Stimulated activated CD8-positive, alpha-beta memory T cell treated with anti-CD3 and anti-CD28 coated beads, Interleukin-15, amount 100 ng/mL, for 24 hours (primary cell): Measurements from ENCODE around the gene HRH3.

Source experiments
- DNase-seq: peaks from one replicate; pipeline ENCODE4 v3.0.0-alpha.2; 2020; ENCODE audit warnings: low read depth

HRH3 gene

GRCh38 chr20:62229667-62230066, 9.6 kb upstream of the HRH3 start:
- no peak for DNase-seq

- DNase-seq = no peak
Measured at GRCh38 chr20:62228982-62229545, 9.0 kb upstream of the HRH3 start.

GRCh38 chr20:62227977-62228958, 8.2 kb upstream of the HRH3 start:
- no peak for DNase-seq

GRCh38 chr20:62227591-62227976, 7.5 kb upstream of the HRH3 start:
- DNase-seq = no peak

GRCh38 chr20:62226707-62227590, 6.9 kb upstream of the HRH3 start:
- no peak for DNase-seq

- no peak for DNase-seq
Measured at GRCh38 chr20:62225820-62226635, 6.0 kb upstream of the HRH3 start.

GRCh38 chr20:62225026-62225425, 4.9 kb upstream of the HRH3 start:
- DNase-seq = no peak

- DNase-seq = no peak
Measured at GRCh38 chr20:62224113-62224855, 4.2 kb upstream of the HRH3 start.

- DNase-seq = no peak
Measured at GRCh38 chr20:62223571-62223970, 3.5 kb upstream of the HRH3 start.

GRCh38 chr20:62222972-62223371, 2.9 kb upstream of the HRH3 start:
- no peak for DNase-seq

- DNase-seq = no peak
Measured at GRCh38 chr20:62222266-62222850, 2.3 kb upstream of the HRH3 start.

GRCh38 chr20:62220666-62221568, 839 bp upstream of the HRH3 start:
- DNase-seq = no peak

GRCh38 chr20:62219101-62219991, 732 bp downstream of the HRH3 start:
- no peak for DNase-seq

- DNase-seq = no peak
Measured at GRCh38 chr20:62217913-62218773, 1.9 kb downstream of the HRH3 start.

- DNase-seq = no peak
Measured at GRCh38 chr20:62216636-62217566, 3.2 kb downstream of the HRH3 start.

GRCh38 chr20:62215991-62216635, 4.0 kb downstream of the HRH3 start:
- no peak for DNase-seq
